NCI-H146 treated with DMSO at 0.1 percent for 48 hours (cell line): ENCODE data around the gene TOP1.
"Not testable (repeated sequence)": the region's sequence is repeated elsewhere in the genome, so short reads cannot be mapped to it uniquely, and the experiment has no call there.

Experiments
- DNase-seq: peaks from one replicate; lab custom pipeline; 2025; ENCODE audit not compliant: unreplicated experiment; lab: John Stamatoyannopoulos, UW

The TOP1 gene

DNA sequence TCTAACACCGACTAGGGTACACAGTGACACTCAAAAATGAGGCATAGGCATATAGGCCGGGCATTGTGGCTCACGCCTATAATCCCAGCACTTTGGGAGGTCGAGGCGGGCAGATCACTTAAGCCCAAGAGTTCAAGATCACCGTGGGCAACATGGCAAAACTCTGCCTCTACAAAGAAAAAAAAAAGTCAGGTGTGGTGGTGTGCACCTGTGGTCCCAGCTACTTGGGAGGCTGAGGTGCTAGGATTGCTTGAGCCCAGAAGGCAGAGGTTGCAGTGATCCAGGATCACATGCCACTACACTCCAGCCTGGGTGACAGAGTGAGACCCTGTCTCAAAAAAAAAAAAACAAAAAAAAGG lies 24.7 kb upstream of the TOP1 start:
- DNase-seq = not testable (repeated sequence)

DNA sequence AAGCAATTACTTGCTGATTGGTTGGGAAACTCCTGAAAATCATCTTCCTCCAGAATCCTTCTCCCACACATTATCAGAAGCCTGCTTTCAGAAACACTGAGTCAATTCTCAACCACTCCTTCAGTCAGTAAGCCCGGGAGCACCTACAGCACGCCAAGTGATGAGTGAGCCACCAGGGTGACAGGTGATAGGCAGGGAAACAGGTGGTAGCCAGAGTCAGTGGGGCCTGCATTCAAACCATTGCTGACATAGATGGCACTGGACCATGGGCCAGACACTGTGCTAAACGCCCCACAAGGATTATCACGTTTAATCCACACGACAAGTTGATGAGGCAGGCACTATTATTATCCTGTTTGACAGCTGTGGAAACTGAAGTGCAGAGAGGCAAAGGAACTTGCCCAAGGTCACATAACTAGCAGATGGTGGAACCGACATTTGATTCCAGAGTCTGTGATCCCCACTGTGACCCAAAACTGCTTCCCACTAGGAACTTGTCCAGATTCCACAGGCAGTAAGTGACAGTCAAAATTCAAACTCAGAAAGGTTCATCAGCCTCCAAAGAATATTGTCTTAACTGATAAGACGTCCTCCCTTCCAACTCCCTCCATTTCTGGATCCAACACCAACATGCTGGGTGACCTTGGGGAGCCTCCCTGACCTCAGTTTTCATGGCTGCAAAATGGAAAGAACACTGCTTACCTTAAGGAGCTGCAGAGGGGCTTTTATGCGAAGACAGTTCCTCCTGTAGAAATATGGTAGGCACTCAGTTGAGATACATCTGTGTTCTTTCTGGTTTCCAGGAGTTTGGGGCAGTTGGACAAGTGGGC lies 23.9 kb upstream of the TOP1 start:
- no peak for DNase-seq

DNA sequence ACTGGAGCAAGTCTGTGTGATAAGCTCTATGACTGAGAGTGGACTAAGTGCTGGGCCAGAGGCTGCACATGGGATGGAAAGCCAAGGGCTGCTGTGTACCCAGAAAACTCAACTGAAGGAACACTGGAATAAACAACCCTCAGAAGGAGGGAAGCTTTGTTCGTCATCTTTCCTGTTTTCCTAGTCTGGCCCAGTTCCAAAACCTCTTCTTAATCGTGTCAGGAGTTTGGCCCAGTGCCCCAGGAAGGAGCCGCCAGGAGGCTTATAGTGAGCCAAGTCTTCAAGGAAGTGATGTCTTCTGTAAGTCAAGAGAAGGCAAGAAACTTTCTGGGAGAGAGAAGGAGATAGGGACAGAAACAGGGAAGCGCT lies 23.3 kb upstream of the TOP1 start:
- DNase-seq = no peak

DNA sequence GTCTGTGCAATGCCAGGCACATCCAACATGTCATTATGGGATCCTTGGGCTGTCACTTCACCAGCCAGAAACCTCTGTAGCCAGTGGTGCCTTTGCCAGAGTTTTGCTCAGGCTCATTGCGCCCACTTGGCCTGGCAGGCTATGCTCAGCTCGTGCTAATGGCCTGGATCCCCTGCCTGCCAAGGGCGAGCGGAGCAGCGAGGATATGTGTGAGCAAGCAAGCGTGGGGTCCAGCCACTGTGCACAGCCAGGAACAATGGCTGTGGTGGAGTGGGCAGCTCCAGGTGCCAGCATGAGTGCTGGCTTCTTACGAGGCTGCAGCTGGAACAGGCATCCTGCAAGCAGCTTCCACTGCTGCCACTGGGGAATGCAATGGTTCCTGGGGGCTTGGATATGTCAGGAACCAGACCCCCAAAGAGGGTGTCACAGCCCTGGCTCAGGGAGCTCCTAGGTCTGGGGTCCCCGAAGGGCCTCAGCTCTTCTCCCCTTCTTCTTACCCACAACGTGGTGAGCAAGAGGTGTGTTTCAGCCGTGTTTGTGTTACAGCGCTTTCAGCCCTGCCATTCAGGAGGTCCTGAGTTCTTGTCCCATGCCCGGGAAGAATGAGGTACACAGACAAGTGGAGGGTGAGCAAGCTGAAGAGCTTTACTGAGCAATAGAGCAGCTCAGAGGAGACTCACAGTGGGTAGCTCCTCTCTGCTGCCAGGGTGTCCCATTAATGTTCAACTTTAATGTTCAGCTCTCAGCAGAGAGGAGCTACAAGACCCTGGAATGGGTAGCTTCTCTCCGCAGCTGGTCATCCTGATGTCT lies 22.3 kb upstream of the TOP1 start:
- no peak for DNase-seq

DNA sequence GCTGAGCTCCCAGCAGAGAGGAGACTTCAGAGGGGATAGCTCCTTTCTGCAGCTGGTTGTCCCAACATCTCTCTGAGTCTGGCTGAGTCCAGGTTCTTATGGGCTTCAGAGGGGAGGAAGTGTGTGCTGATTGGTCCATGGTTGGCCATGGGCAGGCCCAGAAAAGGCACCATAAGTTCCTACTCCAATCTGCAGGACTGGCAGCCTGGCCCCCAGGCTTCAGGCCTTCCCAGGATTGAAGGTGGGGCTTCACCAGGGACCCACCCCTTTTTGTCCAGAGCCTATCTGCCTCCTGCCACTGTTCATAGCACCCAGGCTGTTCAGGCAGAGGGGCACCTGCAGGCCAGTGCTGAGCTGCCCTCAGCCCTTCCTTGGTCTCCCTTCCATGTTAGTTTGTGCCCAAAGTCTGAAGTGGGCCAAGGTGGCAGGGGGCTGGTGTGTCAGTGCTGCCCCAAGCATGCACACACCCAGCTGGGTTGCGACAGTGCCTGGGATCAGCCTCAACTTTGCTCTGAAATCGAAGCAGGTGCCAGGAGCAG lies 21.6 kb upstream of the TOP1 start:
- DNase-seq = no peak

DNA sequence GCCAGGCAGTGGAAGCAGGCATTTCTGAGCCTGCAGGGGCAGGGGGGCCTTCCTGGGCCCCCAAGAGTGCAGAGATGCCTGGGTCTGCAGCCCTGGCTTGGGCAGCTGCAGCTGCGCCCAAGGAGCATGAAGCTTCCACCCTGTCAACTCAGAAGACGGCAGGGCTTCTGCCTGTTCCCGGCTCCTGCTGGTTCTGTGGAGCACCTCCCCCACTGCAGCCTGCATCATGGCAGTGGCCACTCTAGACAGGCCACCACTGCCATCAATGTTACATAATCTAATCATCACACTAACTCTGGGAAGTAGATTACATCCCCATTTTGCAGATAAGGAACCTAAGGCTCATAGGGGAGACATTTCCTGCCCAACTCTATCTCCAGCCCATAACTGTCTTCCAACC lies 21.1 kb upstream of the TOP1 start:
- DNase-seq = no peak

DNA sequence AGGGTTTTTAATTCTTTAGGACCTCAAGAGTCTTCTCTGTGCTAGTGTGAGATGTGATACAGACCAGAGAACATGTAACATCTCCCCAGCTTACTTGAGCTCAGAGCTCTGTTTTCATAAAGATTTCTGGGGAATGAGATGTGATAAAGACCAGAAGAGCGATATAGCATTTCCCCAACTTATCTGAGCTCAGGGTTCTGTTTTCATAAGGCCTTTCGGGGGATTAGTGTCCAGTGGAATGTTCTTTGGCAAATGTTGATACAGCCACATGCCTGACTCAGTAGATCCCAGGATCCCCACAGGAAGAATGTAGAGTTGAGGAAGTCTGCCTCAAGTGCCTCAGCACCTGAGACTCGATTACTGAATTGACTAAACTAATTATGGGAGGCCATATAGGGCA lies 18.7 kb upstream of the TOP1 start:
- no peak for DNase-seq

DNA sequence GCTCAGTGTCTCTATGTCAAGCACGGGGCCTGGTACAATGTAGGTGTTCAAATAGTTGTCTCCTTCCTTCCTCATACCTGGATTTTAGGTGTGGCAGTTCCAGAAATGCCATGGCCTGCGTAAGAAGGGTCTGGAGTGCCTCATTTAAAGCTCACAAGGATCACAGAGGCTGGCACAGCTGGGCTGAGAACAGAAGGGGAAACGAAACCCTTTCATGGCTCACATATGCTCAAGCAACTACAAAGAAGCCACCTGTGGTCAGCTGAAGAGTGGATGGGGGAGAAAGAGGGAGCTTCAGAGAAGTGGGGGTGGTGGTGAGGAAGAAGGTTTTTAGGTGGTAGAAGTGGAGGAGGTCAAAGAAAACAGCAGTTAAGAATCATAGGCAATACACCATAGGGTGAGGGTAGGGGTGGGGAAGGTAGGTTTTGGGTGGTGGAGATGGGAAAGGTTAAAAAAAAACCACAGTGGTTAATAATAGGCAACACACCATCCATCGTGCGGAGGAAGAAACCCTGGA lies 17.0 kb upstream of the TOP1 start:
- DNase-seq = no peak

DNA sequence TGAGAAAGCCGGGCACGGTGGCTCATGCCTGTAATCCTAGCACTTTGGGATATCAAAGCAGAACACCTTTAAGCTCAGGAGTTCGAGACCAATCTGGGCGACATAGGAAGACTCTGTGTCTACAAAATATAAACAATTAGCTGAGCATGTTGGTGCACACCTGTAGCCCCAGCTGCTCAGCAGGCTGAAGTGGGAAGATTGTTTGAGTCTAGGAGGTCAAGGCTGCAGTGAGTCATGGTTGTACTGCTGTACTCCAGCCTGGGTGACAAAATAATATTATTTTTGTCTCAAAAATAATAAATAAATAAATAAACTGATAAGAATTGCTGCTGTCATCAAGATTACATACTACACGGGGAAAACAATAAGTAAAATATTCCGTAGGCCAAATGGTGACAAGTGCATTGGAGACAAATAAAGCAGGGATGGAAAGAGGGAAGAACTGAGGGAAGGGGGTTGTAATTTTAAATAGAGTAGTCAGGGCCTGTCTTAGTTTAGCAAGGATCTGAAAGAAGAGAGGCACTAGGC lies 14.0 kb upstream of the TOP1 start:
- DNase-seq = no peak

DNA sequence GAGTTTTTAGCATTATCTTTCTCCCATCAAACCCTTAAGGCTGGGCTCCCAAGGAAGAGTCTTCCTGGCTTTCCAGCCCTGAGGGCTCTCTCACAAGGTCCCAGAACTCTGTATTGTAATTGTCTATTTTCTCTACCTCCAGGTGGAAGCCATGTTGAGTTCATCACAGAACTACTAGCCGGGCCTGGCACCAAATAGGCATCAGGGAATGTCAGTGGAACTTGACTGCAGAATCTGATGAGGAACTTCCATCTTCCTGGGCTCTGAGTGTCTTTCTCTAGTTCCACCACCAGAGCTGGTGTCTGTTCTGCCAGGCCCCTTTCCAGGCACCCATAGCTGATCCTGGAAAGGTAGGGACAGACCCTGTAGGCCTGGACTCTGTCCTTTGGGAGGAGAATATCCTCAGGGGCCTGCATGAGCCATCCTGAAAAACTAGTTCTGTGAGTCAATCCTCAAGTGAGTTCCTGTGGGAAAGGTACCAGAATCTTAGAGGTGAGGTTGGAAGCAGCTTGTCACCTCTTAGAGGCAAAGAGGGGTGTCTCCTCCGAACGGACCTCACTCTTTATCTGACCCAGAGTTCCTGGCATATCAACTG lies 11.1 kb upstream of the TOP1 start:
- no peak for DNase-seq

DNA sequence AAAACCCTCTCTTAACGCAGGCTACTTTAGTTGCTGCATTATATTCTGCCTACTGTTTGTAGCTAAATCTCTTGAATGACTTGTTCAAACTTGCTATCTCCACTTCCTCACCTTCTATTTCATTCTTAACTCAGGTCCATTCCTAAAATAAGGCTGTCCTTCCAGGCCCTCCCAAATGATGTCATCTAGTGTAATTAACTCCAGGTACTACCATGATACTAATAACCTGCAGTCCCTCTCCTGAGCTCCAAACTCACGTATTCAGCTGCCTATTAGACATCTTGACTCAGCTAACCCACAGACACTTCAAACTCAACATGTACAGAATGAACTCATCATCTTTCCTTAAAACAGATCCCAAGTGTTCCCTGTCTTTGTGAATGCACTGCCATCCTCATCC lies 10.5 kb upstream of the TOP1 start:
- DNase-seq = no peak

DNA sequence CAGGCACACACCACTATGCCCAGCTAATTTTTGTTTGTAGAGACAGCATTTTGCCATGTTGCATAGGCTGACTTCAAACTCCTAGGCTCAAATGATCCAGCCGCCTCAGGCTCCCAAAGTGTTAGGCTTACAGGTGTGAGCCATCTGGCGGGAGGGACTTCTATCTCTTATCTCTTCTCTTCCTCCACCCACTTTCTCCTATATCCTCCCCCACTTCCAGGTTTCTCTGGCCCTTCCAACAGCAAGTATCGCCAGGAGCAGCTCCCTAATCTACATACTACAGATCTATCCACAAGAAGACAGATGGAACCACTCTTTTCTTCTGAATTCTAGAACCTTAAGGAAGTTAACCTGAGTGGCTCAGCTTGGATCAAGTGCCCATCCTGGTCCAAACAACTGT lies 5.1 kb upstream of the TOP1 start:
- no peak for DNase-seq

DNA sequence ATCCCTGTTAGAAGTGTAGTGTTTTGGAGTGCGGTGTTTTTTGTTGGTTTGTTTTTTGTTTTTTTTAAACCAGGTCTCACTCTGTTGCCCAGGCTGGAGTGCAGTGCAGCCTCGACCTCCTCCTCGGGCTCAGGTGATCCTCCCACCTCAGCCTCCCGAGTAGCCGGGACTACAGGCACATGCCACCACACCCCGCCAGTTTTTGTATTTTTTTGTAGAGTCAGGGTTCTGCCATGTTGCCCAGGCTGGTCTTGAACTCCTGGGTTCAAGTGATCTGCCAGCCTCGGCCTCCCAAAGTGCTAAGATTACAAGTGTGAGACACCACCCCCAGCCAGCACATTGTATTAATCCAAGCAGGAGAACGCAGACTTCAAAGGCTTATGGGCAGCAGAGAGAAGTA lies 1.3 kb upstream of the TOP1 start:
- no peak for DNase-seq

DNA sequence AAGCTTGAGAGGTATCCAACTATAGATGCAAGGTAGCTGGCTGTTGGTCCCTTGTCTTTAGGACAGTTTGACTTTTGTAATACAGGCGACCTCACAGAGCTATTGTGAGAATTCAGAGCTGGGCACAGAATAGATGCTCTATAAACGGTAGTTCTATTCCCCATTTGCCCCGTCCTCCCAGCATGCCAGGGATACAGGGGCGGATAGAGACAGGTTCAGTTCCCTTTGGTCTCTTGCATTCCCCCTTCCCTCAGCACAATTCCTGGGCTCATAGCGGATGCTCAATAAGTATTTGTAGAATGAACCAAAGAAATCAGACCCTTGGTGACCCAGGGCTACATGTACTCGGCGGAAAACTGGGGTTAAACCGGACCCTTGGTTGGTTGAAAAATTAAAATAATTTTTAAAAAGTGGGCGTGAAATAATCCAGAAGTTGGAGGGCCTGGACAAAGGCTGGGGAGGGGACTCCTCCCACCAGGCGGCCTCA lies 707 bp upstream of the TOP1 start:
- DNase-seq = no peak

DNA sequence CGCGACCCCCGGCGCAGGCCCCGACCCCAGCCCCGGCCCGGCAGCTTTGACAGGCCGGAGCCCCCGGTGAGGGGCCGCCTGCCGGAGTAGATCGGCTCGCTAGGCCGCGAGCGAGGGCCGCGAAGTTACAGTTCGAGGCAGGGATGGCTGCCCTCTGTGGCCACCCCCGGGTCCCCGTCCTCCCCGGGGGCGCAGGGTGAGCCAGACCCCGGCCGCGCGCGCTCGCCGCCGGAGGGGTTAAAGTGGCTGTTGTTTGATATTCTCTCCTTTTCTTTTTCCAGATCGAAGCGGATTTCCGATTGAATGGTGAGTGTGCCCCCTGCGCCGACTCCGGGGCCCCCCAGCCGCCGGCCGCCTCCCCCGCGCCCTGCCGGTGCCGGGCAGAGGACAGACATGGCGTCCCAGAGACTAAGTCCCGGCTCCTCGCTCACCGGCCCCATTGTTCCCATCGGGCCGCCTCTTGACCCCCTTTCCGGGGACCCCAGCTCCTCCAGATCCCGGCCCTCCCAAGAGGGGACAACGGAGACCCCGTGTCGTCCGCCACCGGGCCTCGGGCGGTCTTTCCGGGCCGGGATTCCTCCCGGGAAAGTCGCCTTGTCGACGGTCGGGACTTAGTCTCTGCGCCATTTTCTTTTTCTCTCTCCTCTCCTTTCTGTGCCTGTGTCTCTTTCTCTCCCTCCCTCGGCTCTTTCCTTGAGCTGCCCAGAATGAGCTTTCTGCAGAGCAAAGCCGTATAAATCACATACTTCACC lies 704 bp downstream of the TOP1 start:
- peak; percentile 19 for DNase-seq

DNA sequence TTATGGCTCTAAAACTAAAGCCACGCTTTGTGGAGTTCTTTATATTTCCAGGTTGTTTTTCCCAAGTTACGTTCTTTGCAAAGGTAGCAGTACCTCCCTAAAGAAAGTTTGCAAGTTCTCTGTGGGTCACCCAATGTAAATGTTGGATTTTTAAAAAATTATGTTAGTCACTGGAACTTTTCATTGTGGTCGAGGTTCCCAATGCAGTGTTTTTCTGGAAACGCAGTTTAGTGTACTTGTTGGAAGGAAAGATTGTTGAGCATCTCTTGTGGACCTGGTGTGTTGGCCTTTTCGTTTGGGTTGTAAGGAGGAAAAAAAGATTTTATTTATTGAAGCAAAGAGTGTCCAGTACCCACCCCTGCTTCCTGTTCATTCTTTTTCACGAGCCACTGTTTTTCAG lies 1.4 kb downstream of the TOP1 start:
- DNase-seq = no peak

DNA sequence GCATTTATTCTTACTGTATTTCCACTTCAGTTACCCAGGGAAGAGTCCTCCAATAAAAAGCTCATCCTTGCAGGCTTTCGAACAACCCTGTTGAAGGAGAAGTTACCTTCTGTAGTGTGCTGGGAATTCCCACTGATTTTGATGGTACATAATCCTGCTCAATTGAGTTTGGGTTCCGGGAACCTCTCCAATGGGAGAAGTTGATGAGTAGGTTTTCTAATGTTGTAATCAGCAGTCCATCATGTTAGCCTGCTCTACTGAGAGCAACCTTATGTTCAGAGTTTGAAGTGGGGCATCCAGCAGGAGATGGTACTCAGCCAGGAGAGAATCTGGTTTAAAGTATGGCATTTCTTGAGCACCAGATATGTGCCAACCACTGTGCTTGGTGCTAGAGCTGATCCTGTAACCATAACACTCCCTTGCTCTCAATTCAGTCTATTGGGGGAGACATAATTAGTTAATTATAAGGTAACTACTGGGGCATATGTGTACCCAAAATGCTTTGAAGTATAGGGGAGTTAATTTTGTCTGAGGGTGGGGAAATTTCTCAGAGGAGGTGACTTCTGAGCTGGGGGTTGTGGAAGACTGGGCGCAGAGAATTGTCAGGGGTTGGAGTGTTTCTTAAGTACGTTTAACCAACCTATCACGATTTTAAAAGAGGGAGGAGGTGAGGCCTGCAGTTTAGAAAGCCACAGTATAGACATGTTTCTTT lies 2.1 kb downstream of the TOP1 start:
- no peak for DNase-seq

DNA sequence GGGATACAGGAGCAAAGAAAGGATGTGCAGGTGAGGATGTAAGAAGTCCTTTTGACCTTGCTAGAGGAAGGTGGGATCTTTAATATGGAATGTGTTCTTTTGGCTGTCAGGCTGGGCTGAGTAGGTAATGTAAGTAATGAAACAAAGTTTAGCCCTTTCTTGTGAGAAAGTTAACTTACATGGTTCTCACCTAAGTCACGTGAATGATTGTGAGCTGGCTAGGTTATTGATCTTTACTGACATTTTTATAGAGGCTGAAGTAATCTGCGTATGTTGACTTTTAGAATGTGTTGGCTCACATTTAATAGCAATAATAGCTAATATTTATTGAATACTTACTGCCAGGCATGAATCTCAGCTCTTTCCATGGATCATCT lies 2.6 kb downstream of the TOP1 start:
- no peak for DNase-seq

DNA sequence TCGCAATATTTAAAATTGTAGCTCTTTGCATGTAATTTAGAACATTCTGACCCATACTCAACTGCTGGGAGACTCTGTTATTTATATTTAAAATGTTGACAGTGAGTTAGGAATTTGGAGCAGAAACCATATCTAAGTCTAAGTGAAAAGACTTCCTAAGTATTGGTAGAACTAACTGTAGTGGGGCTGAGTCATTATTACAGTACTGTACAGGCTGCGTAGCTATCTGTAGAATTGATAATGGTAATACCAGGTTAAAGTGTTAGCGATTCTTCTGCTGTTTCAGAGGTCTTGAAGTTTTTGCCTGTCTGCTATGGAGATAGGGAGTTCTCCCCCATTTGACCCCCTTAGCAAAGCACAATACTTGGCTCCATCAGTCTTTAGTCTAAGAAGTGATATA lies 3.6 kb downstream of the TOP1 start:
- DNase-seq = no peak

DNA sequence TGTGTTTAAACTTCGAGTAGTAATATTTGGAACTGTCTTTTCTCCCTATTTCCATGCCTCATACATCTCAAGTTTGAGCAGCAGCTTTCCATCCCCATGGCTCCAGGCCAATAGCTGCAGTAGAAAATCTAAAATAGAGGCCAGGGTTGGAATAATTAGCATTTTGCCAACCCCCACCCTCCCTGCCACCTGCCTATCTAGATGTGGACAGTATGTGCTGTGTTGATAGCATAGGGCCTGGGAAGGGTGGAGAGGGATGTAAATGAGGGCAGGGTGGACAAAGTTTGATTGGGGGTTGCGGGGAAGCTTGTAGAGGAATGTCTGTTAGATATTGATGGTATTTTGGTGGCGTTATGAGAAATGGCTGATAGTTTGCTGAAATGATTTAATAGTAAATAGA lies 5.6 kb downstream of the TOP1 start:
- DNase-seq = no peak
